HCT116 (cell line): ENCODE measurements around the gene CNPY1.

Source experiments
- CBX3 ChIP-seq: IDR thresholded peaks from 2 replicates; pipeline ENCODE4 v1.6.1; 2012; ENCODE audit warnings: low read depth
- EZH2 ChIP-seq: fragments of 200-600 bp; sonication (generic); IDR thresholded peaks from 2 replicates; pipeline ENCODE4 v1.6.1; 2017; ENCODE audit warnings: antibody characterized with exemption, mixed run types
- EZH2phosphoT487 ChIP-seq: fragments of 200-600 bp; IDR thresholded peaks from 2 replicates; pipeline ENCODE4 v1.6.1; 2018; ENCODE audit warnings: antibody characterized with exemption, borderline replicate concordance
- POLR2A ChIP-seq: IDR thresholded peaks from 2 replicates; pipeline ENCODE4 v1.7.0; 2011; ENCODE audit warnings: borderline replicate concordance; ENCODE audit not compliant: insufficient read depth, insufficient read length; ENCODE audit errors: extremely low read depth
- POLR2AphosphoS5 ChIP-seq: IDR thresholded peaks from 2 replicates; pipeline ENCODE4 v1.6.1; 2011; ENCODE audit warnings: mild to moderate bottlenecking, low read depth, low read length, moderate library complexity
- RAD21 ChIP-seq: IDR thresholded peaks from 2 replicates; pipeline ENCODE4 v1.6.1; 2012; ENCODE audit warnings: low read depth, mild to moderate bottlenecking
- TCF7L2 ChIP-seq: IDR thresholded peaks from 2 replicates; pipeline ENCODE4 v1.7.0; 2011; ENCODE audit warnings: borderline replicate concordance, inconsistent platforms; ENCODE audit not compliant: insufficient read depth, insufficient read length; ENCODE audit errors: extremely low read depth
- YY1 ChIP-seq: IDR thresholded peaks from 2 replicates; pipeline ENCODE4 v1.6.1; 2011; ENCODE audit warnings: low read length, low read depth, moderate library complexity, mild to moderate bottlenecking; ENCODE audit not compliant: insufficient replicate concordance; ENCODE audit errors: extremely low read depth
- TF ChIP-seq, protein P1 (sequence below), 3 experiments: fragments of 200-600 bp in 1 of 3; sonication (generic) in 1 of 3; IDR thresholded peaks in 2 of 3; conservative IDR thresholded peaks in 1 of 3; 2 replicates each; pipeline ENCODE4 v1.5.1; 2012 to 2017; ENCODE audit warnings: low read depth in 2 of 3, low read length in 2 of 3, antibody characterized with exemption in 1 of 3, borderline replicate concordance in 1 of 3, control low read depth in 1 of 3, mild to moderate bottlenecking in 1 of 3, mixed read lengths in 1 of 3, mixed run types in 1 of 3, moderate library complexity in 1 of 3; ENCODE audit not compliant: insufficient read depth in 1 of 3
- TF ChIP-seq, protein P2 (sequence below): IDR thresholded peaks from 2 replicates; pipeline ENCODE4 v1.6.1; 2011; ENCODE audit warnings: mild to moderate bottlenecking, low read length, moderate library complexity; ENCODE audit not compliant: insufficient replicate concordance; ENCODE audit errors: extremely low read depth
- TF ChIP-seq, protein P3 (sequence below): IDR thresholded peaks from 2 replicates; pipeline ENCODE4 v1.6.1; 2012
- TF ChIP-seq, protein P4 (sequence below): IDR thresholded peaks from 2 replicates; pipeline ENCODE4 v1.6.1; 2012; ENCODE audit warnings: low read depth

DNA sequence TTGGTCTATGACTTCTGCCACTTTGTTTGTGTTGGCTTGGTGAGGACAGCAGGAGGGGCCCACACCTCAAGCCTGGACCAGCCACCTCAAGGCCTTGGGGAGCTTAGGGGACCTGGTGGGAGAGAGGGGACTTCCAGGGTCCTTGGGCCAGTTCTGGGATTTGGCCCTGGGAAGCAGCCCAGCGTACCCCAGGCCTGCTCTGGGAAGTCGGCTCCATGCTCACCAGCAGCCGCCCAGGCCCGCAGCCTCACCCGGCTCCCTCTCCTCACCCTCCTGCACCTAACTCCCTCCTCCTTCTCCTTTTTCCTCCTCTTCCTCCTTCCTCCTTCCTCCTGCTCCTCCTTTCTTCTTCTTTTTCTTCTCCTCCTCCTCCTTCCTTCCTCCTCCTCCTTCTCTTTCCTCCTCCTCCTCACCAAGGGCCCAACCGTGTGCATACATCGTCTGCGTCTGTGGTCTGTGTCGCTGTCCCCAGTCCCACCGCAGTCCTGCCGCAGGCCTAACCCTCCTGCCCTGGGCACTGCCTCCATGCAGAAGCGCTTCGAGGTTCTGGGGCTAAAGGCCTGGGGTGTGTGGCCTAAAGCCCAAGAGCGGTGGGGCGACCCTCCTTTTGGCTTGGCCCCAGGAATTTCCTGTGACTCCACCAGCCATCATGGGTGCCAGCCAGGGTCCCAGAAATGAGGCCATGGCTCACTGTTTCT is 83.1 kb downstream of the CNPY1 start:
- TF ChIP-seq, protein P1, sequence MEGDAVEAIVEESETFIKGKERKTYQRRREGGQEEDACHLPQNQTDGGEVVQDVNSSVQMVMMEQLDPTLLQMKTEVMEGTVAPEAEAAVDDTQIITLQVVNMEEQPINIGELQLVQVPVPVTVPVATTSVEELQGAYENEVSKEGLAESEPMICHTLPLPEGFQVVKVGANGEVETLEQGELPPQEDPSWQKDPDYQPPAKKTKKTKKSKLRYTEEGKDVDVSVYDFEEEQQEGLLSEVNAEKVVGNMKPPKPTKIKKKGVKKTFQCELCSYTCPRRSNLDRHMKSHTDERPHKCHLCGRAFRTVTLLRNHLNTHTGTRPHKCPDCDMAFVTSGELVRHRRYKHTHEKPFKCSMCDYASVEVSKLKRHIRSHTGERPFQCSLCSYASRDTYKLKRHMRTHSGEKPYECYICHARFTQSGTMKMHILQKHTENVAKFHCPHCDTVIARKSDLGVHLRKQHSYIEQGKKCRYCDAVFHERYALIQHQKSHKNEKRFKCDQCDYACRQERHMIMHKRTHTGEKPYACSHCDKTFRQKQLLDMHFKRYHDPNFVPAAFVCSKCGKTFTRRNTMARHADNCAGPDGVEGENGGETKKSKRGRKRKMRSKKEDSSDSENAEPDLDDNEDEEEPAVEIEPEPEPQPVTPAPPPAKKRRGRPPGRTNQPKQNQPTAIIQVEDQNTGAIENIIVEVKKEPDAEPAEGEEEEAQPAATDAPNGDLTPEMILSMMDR (IDR thresholded peaks at IDR 0.05 in 2 of 3, conservative IDR thresholded peaks at IDR 0.05 in 1 of 3; ENCODE audit: borderline replicate concordance in 1 of 3, insufficient read depth in 1 of 3, low read depth in 2 of 3, low read length in 2 of 3) = no peak
- TF ChIP-seq POLR2A (no peak), EZH2 (no peak), POLR2AphosphoS5 (no peak), RAD21 (no peak), EZH2phosphoT487 (no peak), YY1 (no peak), CBX3 (no peak), TCF7L2 (no peak)
- TF ChIP-seq, protein P2, sequence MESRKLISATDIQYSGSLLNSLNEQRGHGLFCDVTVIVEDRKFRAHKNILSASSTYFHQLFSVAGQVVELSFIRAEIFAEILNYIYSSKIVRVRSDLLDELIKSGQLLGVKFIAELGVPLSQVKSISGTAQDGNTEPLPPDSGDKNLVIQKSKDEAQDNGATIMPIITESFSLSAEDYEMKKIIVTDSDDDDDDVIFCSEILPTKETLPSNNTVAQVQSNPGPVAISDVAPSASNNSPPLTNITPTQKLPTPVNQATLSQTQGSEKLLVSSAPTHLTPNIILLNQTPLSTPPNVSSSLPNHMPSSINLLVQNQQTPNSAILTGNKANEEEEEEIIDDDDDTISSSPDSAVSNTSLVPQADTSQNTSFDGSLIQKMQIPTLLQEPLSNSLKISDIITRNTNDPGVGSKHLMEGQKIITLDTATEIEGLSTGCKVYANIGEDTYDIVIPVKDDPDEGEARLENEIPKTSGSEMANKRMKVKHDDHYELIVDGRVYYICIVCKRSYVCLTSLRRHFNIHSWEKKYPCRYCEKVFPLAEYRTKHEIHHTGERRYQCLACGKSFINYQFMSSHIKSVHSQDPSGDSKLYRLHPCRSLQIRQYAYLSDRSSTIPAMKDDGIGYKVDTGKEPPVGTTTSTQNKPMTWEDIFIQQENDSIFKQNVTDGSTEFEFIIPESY = no peak
- TF ChIP-seq, protein P3, sequence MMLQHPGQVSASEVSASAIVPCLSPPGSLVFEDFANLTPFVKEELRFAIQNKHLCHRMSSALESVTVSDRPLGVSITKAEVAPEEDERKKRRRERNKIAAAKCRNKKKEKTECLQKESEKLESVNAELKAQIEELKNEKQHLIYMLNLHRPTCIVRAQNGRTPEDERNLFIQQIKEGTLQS = no peak
- TF ChIP-seq, protein P4, sequence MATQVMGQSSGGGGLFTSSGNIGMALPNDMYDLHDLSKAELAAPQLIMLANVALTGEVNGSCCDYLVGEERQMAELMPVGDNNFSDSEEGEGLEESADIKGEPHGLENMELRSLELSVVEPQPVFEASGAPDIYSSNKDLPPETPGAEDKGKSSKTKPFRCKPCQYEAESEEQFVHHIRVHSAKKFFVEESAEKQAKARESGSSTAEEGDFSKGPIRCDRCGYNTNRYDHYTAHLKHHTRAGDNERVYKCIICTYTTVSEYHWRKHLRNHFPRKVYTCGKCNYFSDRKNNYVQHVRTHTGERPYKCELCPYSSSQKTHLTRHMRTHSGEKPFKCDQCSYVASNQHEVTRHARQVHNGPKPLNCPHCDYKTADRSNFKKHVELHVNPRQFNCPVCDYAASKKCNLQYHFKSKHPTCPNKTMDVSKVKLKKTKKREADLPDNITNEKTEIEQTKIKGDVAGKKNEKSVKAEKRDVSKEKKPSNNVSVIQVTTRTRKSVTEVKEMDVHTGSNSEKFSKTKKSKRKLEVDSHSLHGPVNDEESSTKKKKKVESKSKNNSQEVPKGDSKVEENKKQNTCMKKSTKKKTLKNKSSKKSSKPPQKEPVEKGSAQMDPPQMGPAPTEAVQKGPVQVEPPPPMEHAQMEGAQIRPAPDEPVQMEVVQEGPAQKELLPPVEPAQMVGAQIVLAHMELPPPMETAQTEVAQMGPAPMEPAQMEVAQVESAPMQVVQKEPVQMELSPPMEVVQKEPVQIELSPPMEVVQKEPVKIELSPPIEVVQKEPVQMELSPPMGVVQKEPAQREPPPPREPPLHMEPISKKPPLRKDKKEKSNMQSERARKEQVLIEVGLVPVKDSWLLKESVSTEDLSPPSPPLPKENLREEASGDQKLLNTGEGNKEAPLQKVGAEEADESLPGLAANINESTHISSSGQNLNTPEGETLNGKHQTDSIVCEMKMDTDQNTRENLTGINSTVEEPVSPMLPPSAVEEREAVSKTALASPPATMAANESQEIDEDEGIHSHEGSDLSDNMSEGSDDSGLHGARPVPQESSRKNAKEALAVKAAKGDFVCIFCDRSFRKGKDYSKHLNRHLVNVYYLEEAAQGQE = no peak
